ENCODE measurements around the gene KCNAB2. TPM values are rescaled to one million over a fixed set of nuclear protein-coding genes. Genes with fewer than 3 reads are reported as not detected.
"Not testable (repeated sequence)": the region's sequence is repeated elsewhere in the genome, so short reads cannot be mapped to it uniquely, and the experiment has no call there.

Gene KCNAB2
- total RNA-seq, 1 donor from 2014 or later: 18.5 TPM

- no peak for ATAC-seq
- intact Hi-C loops (cut with micrococcal nuclease): no loop called here
- DNase-seq: no peak
Measured at GRCh38 chr1:6046279-6046678, 591 bp downstream of the KCNAB2 start.

GRCh38 chr1:6048179-6048867 is 2.6 kb downstream of the KCNAB2 start:
- ATAC-seq (no peak), DNase-seq (no peak)
- intact Hi-C loops (cut with micrococcal nuclease): no loop called here

- intact Hi-C loops (cut with micrococcal nuclease): no loop called here
- DNase-seq (no peak), ATAC-seq (no peak)
Measured at GRCh38 chr1:6049419-6049818, 3.7 kb downstream of the KCNAB2 start.

- intact Hi-C loops (cut with micrococcal nuclease): no loop called here
- ATAC-seq: no peak
- DNase-seq: no peak
Measured at GRCh38 chr1:6051423-6051822, 5.7 kb downstream of the KCNAB2 start.

- peak; percentile 65 for ATAC-seq
- intact Hi-C loops (cut with micrococcal nuclease): no loop called here
- peak; percentile 72 for DNase-seq
Measured at GRCh38 chr1:6052543-6053205, 7.0 kb downstream of the KCNAB2 start.

- intact Hi-C loops (cut with micrococcal nuclease): no loop called here
- DNase-seq: no peak
Measured at GRCh38 chr1:6053206-6053546, 7.5 kb downstream of the KCNAB2 start.

GRCh38 chr1:6054596-6054995 is 8.9 kb downstream of the KCNAB2 start:
- DNase-seq (no peak), ATAC-seq (no peak)
- intact Hi-C loops (cut with micrococcal nuclease): no loop called here

More at GRCh38 chr1:6053206-6053546, 7.5 kb downstream of the KCNAB2 start:
- no peak for ATAC-seq

- no peak for DNase-seq
- ATAC-seq: peak; percentile 41
- intact Hi-C loops (cut with micrococcal nuclease): no loop called here
Measured at GRCh38 chr1:6056572-6056948, 10.9 kb downstream of the KCNAB2 start.

- ATAC-seq (no peak), DNase-seq (no peak)
- intact Hi-C loops (cut with micrococcal nuclease): no loop called here
Measured at GRCh38 chr1:6057170-6057845, 11.6 kb downstream of the KCNAB2 start.

- DNase-seq (no peak), ATAC-seq (no peak)
- intact Hi-C loops (cut with micrococcal nuclease): no loop called here
Measured at GRCh38 chr1:6059866-6060265, 14.2 kb downstream of the KCNAB2 start.

GRCh38 chr1:6062670-6063069 is 17.0 kb downstream of the KCNAB2 start:
- intact Hi-C loops (cut with micrococcal nuclease): no loop called here
- ATAC-seq: no peak

GRCh38 chr1:6063532-6064053 is 17.9 kb downstream of the KCNAB2 start:
- ATAC-seq; DNase-seq; intact Hi-C loops (cut with micrococcal nuclease): not testable (repeated sequence)

More at GRCh38 chr1:6062670-6063069, 17.0 kb downstream of the KCNAB2 start:
- DNase-seq: no peak

GRCh38 chr1:6065093-6065858 is 19.6 kb downstream of the KCNAB2 start:
- DNase-seq (peak; percentile 67), ATAC-seq (peak; percentile 73)

GRCh38 chr1:6066680-6067079 is 21.0 kb downstream of the KCNAB2 start:
- DNase-seq (no peak), ATAC-seq (no peak)
- intact Hi-C loops (cut with micrococcal nuclease): no loop called here

More at GRCh38 chr1:6065093-6065858, 19.6 kb downstream of the KCNAB2 start:
- intact Hi-C loops (cut with micrococcal nuclease): no loop called here

- intact Hi-C loops (cut with micrococcal nuclease): no loop called here
- DNase-seq (no peak), ATAC-seq (no peak)
Measured at GRCh38 chr1:6068073-6068472, 22.4 kb downstream of the KCNAB2 start.

GRCh38 chr1:6068932-6069331 is 23.2 kb downstream of the KCNAB2 start:
- intact Hi-C loops (cut with micrococcal nuclease): no loop called here
- DNase-seq (no peak), ATAC-seq (no peak)

- ATAC-seq (no peak), DNase-seq (no peak)
- intact Hi-C loops (cut with micrococcal nuclease): no loop called here
Measured at GRCh38 chr1:6069573-6069972, 23.9 kb downstream of the KCNAB2 start.

GRCh38 chr1:6070450-6070974 is 24.8 kb downstream of the KCNAB2 start:
- ATAC-seq: no peak
- no peak for DNase-seq
- intact Hi-C loops (cut with micrococcal nuclease): no loop called here

GRCh38 chr1:6071219-6071618 is 25.5 kb downstream of the KCNAB2 start:
- DNase-seq (no peak), ATAC-seq (no peak)
- intact Hi-C loops (cut with micrococcal nuclease): no loop called here
